GM10248 (cell line): ENCODE measurements around the gene ZNF205.
A peak's percentile ranks its signal among the peaks of the same experiment; 100 is the strongest.

ENCODE experiments used
- CTCF ChIA-PET: fragments of 300-600 bp; sonication (Branson Sonifier 250); formaldehyde crosslinking; extraction: SDS; loops from one replicate; lab custom pipeline; 2021; ENCODE audit warnings: antibody characterized with exemption; lab: Yijun Ruan, JAX
- POLR2A ChIA-PET: fragments of 350-650 bp; sonication (Branson Sonifier 250); formaldehyde crosslinking; extraction: SDS; loops from one replicate; lab custom pipeline; 2020; ENCODE audit warnings: antibody characterized with exemption; lab: Yijun Ruan, JAX
- DNase-seq: peaks from one replicate; pipeline ENCODE4 v3.0.0; 2012; ENCODE audit errors: extremely low spot score
- CTCF ChIP-seq: IDR thresholded peaks from 2 replicates; pipeline ENCODE4 v1.5.1; 2012; ENCODE audit warnings: mild to moderate bottlenecking, low read depth; ENCODE audit errors: extremely low read depth, missing control alignments, control extremely low read depth

The ZNF205 gene

DNA sequence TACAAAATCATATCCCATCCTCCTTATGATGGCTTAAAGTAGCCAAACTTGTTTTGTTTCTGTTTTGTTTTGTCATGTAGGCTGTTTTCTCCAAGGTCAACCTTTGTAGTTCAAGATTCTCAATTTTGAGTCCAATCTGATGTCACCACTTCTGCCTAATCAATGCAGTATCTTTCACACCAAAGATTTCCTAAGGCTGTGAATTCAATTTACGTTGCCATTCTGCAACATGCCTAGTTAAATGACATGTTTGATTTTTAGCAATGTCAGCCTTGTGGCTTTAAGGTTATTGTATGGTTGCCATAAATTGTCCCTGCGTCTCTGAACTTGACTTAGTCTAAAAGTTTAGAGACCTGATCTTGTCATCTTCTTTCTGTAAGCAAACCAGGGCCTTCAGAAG lies 42.8 kb downstream of the ZNF205 start:
- DNase-seq, result no peak
- TF ChIP-seq CTCF, result no peak
- ChIA-PET POLR2A (no interaction called here), CTCF (interaction anchor here (0.8 to 1.0 kb wide), 2 partner anchors 12 to 15 kb away, joined by 3 read pairs; no protein-coding TSS in a partner anchor)

DNA sequence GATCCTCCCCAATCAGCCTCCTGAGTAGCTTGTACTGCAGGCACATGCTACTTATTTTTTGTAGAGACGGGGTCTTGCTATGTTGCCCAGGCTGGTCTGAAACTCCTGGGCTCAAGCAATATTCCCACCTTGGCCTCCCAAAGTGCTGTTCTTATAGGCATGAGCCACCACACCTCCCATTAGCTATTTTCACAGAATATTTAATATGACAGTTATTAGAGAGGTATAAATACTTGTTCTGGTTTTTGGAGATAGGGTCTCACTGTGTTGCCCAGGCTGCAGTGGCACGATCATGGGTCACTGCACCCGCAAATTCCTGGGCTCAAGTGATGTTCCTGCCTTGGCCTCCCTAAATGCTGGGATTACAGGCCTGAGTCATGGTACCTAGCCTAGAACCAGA lies 43.6 kb downstream of the ZNF205 start:
- CTCF ChIA-PET, result interaction anchor here (1.0 kb wide), 1 partner anchor 12 kb away, joined by 3 read pairs; no protein-coding TSS in a partner anchor
- DNase-seq, result no peak
- POLR2A ChIA-PET, result no interaction called here
- no peak for TF ChIP-seq CTCF

DNA sequence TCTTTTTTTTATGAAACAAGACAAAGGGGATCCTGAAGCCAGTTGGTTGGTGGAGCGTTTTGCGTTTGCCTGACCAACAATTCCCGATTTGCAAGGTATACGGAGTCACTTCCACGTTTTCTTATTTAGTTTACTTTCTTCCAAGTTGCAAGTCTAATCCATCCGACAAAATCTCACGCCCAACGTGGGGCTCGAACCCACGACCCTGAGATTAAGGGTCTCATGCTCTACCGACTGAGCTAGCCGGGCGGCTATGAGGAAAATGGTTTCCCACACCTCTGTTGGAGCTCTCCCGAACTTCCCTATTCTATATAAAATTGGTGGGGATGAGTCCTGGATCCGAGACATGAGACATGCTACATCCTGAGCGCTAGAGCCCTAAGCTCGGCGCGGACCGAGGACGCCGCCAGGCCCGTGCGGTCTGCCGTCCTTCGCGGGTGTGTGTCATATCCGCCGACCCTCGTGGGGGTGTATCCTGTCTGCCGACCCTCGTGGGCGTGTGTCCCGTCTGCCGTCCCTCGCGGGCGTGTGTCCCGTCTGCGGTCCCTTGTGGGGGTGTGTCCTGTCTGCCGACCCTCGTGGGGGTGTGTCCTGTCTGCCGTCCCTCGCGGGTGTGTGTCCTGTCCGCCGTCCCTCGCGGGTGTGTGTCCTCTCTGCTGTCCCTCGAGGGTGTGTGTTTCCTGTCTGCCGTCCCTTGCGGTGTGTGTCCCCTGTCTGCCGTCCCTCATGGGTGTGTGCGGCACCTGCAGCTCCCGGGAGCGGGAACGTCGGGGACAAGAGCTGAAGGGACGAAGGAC lies 45.0 kb downstream of the ZNF205 start:
- no peak for TF ChIP-seq CTCF
- ChIA-PET POLR2A (interaction anchor here (0.9 kb wide), 1 partner anchor 126 kb away, joined by 7 read pairs; no protein-coding TSS in a partner anchor), CTCF (interaction anchor here (0.6 to 2.0 kb wide), 6 partner anchors 9 to 126 kb away, joined by 3 to 8 read pairs (median 6); no protein-coding TSS in a partner anchor)
- no peak for DNase-seq

DNA sequence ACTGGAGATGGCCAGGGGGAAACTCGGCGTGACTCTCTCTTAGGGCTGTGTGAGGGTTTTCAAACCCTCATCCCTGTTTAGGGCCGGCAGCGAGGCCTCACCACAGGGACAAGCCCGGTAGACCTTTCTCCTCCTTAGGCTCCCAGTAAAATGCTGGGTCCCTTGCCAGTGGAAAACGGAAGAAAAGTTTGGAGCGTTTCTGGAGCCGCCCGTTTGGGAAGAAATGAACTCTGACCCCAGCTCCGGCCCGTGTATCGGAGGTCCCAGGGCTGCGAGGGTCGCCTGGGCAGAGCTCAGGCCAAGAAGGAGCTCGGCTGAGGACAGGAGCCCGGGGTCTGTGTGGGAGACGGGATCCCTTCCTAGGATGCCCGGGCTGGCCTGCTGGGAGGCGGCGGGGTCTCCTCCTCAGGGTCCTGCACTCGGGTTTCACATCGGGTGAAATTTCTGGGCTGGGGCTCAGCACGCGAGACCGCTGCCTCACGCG lies 45.7 kb downstream of the ZNF205 start:
- DNase-seq, result no peak
- TF ChIP-seq CTCF, result no peak
- ChIA-PET POLR2A (interaction anchor here (0.6 to 0.9 kb wide), 3 partner anchors 23 to 1112 kb away, joined by 3 to 7 read pairs (median 4); partner anchors contain the start of gene ZNF213), CTCF (interaction anchor here (0.6 to 2.0 kb wide), 5 partner anchors 8 to 127 kb away, joined by 3 to 8 read pairs (median 5); no protein-coding TSS in a partner anchor)

GRCh38 chr16:3158510-3159314 lies 46.3 kb downstream of the ZNF205 start:
- CTCF ChIA-PET, result interaction anchor here (1.4 to 2.0 kb wide), 4 partner anchors 10 to 127 kb away, joined by 4 to 8 read pairs (median 6); no protein-coding TSS in a partner anchor
- TF ChIP-seq CTCF, result no peak
- DNase-seq, result peak; percentile 94
- POLR2A ChIA-PET, result interaction anchor here (0.6 to 0.9 kb wide), 5 partner anchors 10 to 1111 kb away, joined by 3 to 7 read pairs (median 4); partner anchors contain the start of gene ZNF213
